Endothelial cell of hepatic sinusoid (primary cell): ENCODE data around the gene USP49.

Source experiments
- in situ Hi-C: cut with HindIII; loops from 2 replicates; pipeline ENCODE4 v1.10.0; 2017; ENCODE audit warnings: low sequenced_read_pairs

Gene USP49

DNA sequence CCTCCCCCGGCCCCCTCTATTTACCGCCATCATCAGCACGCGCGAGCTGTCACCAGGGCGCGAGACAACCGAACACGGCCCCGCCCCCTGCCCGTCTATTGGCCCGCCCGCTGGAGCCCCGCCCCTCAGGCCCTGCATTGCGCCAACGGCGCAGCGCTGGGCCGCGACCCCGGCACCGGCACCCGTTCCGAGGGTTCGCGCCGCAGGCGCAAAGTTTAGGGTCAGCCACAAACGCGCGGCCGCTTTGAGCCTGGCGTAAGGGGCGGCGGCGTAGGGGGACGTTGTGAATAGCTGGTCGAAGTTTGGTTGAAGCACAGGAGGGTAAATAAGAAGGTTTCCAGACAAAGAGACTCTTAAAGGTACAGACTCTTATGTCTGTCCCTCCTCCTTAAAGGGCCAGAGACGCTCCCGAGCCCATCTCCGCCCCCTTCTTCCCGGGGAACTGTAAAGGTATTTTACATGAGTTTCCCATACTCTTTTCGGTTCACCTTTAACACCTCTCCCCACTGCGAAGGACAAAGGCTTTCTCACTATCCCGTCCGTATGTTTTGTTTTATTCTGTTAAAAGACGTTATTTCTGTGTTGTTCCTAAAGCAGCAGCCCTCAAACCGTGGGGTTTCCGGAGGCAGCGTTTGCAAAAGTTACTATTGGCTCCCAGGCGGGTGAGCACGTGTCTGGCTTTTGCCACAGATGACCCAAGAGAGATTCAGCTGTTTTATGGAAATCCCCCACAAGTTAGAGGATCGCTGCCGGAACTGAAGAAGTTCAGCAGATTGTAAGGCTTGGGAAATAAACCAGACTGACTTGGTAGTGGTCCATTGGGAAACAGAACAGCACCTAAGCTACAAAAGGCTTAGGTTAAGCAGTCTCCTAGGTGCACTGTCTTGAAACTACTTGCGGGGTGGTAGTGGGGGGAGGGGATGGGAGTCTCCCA lies at the start of gene USP49:
TSS of gene USP49 (minus strand) at position 76 of the 934 bp plus-strand sequence. CDS start 88,392 bp downstream, outside the sequence.
- in situ Hi-C loops, result no loop called here

DNA sequence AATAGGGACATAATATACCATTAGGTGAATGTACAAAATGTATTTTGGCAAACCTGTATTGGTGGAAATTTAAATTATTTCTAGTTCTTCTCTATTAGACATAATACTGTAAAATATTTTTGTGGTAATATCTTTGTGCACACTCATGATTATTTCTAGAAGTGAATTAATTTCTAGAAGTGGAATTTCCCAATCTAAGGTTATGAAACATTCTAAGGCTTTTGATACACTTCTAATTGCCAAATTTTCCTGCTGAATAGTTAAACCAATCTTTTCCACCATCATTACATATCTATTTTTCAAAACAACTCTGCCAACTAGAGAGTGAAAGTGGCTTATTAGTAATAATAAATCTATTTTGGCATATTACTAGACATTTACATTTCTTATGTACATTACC lies 48.3 kb upstream of the USP49 start:
- in situ Hi-C loops, result loop anchor here (25.0 kb wide), 1 partner anchor 156 kb away; the partner anchor contains the start of genes FRS3, PRICKLE4 and TOMM6

- in situ Hi-C loops, result loop anchor here (25.0 kb wide), 1 partner anchor 156 kb away; the partner anchor contains the start of genes FRS3, PRICKLE4 and TOMM6
Observed at GRCh38 chr6:41942882-41943281, 47.7 kb upstream of the USP49 start.

- in situ Hi-C loops, result loop anchor here (25.0 kb wide), 1 partner anchor 155 kb away; the partner anchor contains the start of genes FRS3, PRICKLE4 and TOMM6
Observed at GRCh38 chr6:41942067-41942851, 47.1 kb upstream of the USP49 start.

DNA sequence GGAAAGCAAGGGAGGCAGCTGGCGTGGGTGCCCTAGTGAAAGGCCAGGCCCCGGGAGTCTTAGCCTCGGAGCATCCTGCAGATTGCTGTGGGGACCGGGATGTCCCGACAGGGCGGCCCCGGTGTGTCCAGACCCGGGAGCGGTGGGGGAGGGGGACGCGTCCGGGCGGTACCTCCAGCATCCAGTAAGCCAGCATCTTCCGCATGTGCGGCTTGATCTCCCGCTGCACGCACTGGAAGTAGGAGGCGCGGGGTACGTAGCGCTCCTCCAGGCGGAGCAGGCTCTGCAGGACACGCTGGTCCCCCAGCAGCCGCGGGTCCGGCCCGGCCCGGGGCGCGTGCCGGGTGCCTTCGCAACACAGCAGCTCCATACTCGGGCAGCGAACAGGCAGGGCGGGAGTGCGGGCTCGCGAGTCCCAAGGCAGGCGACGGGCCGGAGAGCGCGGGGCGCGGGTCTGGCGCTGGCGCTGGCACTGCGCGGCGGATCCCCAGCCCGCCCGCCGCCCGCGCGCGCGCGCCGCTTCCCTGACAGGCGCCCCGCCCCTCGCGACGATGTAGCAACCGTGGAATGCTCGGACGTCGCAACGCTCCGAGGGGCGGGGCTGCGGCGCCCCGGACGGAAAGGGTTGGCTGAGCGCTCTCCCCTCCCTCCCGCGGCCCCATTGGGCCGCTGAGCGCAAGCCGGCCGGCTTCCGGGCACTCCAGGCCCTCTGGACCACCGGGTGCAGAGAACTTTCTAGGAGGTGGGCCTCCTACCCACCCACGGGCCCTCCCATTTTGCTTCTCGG lies 46.3 kb upstream of the USP49 start, which contains the start of gene CCND3:
TSS of gene CCND3 (minus strand) at position 529 of the 787 bp plus-strand sequence. CDS start at position 370, 159 bp downstream.
- in situ Hi-C loops, result loop anchor here (25.0 kb wide), 1 partner anchor 154 kb away; the partner anchor contains the start of genes FRS3, PRICKLE4 and TOMM6

GRCh38 chr6:41940759-41941279 lies 45.6 kb upstream of the USP49 start:
- in situ Hi-C loops, result loop anchor here (25.0 kb wide), 1 partner anchor 154 kb away; the partner anchor contains the start of genes FRS3, PRICKLE4 and TOMM6

- in situ Hi-C loops, result loop anchor here (25.0 kb wide), 1 partner anchor 153 kb away; the partner anchor contains the start of genes FRS3, PRICKLE4 and TOMM6
Observed at GRCh38 chr6:41939848-41940758, 44.9 kb upstream of the USP49 start.

DNA sequence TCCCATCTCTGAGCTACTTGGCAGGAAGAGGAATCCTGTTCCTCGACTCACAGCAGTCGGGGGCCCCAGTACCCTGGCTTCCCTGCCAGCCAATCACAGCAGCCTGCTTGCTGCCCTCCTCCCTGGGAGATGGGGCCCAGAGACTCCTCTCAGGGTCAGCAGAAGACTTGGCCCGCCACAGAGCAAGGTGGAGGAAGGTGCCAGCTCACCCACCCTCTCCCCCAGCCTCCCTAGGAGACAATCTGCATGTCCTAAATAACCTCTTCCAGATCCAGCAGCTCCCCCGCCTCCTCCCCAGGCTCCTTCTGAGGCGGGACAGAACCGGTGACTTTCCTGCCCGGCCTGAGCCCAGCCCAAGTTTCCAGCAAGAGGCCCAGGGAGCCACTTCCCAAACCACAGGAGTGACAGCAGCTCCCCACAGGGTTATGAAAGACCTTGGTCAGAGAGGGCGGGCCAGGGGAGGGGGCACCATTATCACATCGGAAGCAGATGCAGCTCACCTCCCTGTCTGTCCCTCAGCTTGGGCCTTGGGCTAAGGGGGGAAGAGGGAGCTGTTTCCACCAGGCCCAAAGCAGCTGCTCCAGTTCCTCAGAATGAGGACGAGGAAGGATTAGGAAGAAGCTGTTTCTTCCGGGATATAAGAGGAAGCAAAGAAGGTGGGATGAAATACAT lies 44.1 kb upstream of the USP49 start:
- in situ Hi-C loops, result loop anchor here (25.0 kb wide), 1 partner anchor 152 kb away; the partner anchor contains the start of genes FRS3, PRICKLE4 and TOMM6

GRCh38 chr6:41938590-41939175 lies 43.5 kb upstream of the USP49 start:
- in situ Hi-C loops, result loop anchor here (25.0 kb wide), 1 partner anchor 151 kb away; the partner anchor contains the start of genes FRS3, PRICKLE4 and TOMM6

- in situ Hi-C loops, result loop anchor here (25.0 kb wide), 1 partner anchor 151 kb away; the partner anchor contains the start of genes FRS3, PRICKLE4 and TOMM6
Observed at GRCh38 chr6:41937861-41938574, 42.8 kb upstream of the USP49 start.

GRCh38 chr6:41937472-41937860 lies 42.3 kb upstream of the USP49 start:
- in situ Hi-C loops, result loop anchor here (25.0 kb wide), 1 partner anchor 150 kb away; the partner anchor contains the start of genes FRS3, PRICKLE4 and TOMM6

DNA sequence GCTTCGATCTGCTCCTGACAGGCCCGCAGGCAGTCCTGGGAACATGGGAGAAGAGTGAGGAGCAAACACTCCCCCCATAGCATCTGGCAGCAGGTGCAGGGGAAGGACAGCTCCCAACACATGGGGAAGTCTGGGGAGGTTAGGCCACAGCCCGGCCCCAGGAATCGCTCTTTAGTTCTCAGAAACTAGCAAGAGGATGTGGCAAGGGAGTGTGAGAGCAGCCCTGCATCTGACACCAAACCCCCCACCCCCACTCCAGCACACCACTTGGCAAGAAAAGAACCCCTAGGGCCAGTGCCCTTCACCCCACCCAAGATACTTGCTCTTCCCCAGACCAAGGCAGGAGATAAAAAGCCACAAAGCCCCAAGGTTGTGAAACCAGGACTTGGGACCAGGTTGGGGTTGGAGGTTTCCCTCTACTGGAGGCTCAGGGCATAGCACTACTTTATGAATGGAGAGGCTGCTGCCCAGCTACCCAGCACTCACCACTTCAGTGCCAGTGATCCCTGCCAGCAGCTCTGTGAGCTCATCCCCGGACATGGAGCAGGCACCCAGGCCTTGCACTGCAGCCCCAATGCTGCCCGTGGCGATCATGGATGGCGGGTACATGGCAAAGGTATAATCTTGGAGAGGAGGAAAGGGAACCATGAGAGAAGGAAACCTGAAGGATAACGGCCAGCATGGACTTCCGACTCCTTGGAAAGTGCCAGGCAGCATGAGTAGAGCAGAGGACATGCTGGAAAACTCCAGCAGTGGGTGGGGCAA lies 41.1 kb upstream of the USP49 start:
- in situ Hi-C loops, result loop anchor here (25.0 kb wide), 1 partner anchor 149 kb away; the partner anchor contains the start of genes FRS3, PRICKLE4 and TOMM6

- in situ Hi-C loops, result loop anchor here (25.0 kb wide), 1 partner anchor 148 kb away; the partner anchor contains the start of genes FRS3, PRICKLE4 and TOMM6
Observed at GRCh38 chr6:41935685-41936072, 40.5 kb upstream of the USP49 start.

DNA sequence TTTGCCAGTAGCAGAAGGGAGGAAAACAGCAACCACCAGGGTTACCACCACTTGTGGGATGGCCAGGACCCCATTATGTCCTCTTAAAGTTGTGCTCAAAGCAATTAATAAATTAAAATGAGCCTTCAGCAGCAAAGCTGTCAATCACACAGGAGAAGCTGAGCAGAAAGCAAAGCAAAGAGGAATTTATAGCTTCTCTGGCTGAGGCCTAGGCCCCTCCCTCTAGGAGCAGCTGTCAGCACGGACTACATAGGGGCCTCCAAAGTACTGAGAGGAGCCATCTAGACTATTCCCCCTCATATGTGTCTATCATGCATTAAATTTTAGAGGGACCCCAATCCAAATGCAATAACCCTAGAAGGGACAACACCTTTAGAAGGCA lies 40.0 kb upstream of the USP49 start:
- in situ Hi-C loops, result loop anchor here (25.0 kb wide), 1 partner anchor 148 kb away; the partner anchor contains the start of genes FRS3, PRICKLE4 and TOMM6

DNA sequence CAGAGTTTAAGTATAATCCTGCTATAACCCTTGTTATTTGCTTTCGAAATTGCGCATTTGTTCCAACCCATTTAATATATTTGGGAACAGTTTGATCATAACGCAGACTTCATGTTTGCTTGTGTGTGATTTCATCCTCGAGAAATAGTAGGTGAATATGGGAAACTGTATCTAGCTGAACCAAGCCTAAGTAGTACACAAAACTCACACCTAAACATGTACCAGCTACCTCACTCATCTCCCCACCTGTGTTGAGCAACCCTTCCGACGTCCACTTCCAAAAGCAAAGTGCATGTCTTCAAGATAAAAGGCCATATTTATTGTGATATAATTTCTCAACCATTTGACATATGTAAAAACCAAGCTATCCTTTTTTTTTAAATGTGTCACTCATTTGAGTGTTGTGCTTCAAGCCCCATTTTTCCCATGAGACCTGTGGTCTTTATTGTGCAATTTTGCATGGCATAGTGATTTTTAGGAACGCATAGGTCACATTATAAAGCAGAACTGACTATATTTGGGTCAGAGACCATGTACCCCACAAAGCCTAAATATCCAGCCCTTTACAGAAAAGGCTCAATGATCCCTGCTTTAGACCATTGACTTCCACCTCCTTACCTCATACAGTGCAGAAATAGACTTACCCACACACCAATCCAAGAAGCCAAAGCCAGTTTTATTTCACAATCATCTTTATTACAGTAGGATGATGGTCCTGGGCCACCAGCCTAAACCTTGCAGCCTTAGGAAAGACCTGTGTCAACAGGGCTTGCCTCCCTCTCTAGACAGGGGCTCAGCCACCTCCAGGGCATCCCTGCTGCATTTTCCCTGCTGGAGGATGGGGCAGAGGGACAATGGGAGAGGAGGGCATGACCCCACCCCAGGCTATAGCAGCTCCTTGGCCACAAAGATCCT lies 39.4 kb upstream of the USP49 start:
- in situ Hi-C loops, result loop anchor here (5.0 to 25.0 kb wide), 3 partner anchors 62 to 147 kb away; partner anchors contain the start of genes FRS3, PRICKLE4 and TOMM6
